Fibroblast of pulmonary artery (primary cell): ENCODE data around the gene WDFY4.

Experiments
- DNase-seq: peaks from one replicate; pipeline ENCODE4 v3.0.0-alpha.2; 2010; ENCODE audit warnings: low read depth
- H3K4me3 ChIP-seq: replicated peaks from 2 replicates; pipeline ENCODE4 v1.5.1; 2011; ENCODE audit warnings: low read depth, mild to moderate bottlenecking, control low read depth, low read length, moderate library complexity
- TF ChIP-seq, protein P1 (sequence below): IDR thresholded peaks from 2 replicates; pipeline ENCODE4 v1.5.1; 2011; ENCODE audit warnings: mild to moderate bottlenecking, control low read depth, low read length, inconsistent platforms; ENCODE audit errors: missing control alignments

WDFY4 gene

DNA sequence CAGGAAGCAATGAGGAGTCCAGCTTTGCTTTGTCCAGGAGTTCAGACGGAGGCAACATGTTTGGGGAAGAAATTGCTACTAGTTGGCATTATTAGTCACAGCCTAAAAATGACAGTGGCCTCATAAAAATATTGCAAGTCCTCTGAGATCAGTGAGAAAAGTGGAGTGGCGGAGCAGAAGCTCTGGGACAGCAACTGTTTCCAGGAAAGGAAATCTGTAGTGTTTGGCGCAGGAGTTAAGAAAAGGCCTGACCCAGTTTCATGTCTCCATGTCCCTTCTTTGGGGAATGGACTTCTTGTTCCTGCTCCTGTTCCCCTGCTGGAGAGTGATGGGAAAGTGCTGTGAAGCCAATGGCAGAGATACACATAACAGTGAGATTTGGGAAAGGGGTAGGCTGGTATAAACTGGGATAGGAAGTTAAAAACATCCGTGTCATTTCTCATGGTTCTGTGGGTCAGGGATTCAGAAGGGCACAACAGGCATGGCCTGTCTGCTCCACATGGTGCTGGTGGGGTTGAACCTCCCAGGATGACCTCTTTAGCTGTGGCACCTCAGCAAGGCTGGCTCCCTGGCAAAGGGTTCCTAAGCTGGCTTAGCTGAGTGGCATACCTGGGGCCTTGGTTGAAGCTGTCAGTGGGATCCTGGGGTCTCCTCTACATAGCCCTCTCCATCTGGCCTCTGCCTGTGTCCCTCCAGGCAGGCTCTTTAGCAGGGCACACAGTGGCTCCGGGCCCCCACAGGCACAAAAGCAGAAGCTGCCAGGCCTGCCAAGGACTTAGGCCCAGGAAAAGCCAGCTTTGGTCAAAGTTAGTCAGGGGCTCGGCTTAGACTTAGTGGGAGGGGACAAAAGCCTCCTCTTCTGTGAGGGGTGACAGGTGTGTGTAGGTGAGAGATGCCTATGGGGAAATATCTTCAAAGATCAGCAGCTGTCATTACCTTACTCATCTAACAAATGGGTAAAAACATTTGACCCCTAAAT is 77.7 kb downstream of the WDFY4 start:
- no peak overlapping the region for H3K4me3 ChIP-seq
- DNase-seq: no peak
- TF ChIP-seq, protein P1, sequence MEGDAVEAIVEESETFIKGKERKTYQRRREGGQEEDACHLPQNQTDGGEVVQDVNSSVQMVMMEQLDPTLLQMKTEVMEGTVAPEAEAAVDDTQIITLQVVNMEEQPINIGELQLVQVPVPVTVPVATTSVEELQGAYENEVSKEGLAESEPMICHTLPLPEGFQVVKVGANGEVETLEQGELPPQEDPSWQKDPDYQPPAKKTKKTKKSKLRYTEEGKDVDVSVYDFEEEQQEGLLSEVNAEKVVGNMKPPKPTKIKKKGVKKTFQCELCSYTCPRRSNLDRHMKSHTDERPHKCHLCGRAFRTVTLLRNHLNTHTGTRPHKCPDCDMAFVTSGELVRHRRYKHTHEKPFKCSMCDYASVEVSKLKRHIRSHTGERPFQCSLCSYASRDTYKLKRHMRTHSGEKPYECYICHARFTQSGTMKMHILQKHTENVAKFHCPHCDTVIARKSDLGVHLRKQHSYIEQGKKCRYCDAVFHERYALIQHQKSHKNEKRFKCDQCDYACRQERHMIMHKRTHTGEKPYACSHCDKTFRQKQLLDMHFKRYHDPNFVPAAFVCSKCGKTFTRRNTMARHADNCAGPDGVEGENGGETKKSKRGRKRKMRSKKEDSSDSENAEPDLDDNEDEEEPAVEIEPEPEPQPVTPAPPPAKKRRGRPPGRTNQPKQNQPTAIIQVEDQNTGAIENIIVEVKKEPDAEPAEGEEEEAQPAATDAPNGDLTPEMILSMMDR: no peak

DNA sequence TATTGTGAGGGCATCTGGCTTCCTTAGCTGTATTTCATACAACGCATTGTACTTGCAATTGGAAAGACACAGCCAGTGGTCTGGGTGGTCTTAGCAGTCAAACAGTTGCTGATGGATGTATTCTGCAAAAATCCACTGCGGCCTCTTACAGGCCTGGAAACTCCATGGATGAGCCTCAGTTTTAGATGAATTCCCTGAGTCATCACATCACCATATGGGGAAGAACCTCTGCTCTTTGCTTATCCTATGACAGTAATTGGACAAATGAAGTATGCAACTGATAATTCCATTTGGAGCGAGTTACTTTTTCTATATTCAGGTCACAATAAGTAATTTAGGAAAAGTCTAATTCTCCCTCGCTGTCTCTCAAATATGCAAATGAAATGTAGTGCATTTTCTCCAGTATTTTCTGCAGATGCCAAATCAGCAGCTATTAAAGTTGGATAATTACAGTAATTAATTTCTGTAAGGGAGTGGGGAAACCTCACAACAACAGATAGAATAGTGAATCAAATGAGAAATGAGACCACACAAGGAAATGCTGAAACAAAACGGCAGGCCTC is 78.8 kb downstream of the WDFY4 start:
- H3K4me3 ChIP-seq: no peak overlapping the region
- TF ChIP-seq, protein P1: no peak
- no peak for DNase-seq

DNA sequence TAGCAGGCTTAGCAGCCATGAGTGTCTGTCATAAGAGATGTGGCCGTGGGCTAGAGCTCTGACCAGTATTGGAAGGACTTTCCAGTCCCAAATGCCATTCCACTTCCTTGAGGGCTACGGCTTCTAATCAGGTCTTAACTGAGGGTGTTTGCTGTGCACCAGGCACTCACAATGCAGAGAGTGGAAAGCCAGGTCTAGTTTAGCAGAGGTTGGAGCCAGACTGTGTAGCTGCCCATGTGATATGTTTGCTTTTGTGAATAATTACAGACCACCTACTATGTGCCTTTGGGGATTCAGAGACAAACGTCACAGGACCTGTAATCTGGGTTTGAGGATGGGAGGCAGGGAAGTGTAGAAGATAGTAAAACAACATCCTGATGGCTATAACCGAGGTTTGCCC is 79.8 kb downstream of the WDFY4 start:
- TF ChIP-seq, protein P1: no peak
- H3K4me3 ChIP-seq: no peak overlapping the region
- DNase-seq: no peak

DNA sequence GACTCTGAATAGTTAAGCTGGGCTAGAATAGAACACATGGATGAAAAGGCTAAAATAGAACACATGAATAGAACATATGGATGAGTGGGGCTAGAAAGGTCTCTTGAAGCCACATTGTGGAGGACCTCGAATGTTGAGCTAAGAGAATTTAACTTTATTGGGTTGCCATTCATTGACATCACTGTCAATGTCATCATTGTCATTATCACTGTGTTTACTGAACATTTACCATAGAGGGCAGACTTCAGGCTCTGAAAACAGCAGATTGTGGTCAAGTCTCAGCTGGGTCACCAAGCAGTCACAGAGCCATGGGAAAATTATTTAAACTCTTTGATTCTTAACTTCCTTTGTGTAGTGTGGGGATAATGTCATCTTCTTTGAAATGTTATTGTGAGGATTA is 80.4 kb downstream of the WDFY4 start:
- no peak for DNase-seq
- H3K4me3 ChIP-seq: no peak overlapping the region
- TF ChIP-seq, protein P1: no peak

DNA sequence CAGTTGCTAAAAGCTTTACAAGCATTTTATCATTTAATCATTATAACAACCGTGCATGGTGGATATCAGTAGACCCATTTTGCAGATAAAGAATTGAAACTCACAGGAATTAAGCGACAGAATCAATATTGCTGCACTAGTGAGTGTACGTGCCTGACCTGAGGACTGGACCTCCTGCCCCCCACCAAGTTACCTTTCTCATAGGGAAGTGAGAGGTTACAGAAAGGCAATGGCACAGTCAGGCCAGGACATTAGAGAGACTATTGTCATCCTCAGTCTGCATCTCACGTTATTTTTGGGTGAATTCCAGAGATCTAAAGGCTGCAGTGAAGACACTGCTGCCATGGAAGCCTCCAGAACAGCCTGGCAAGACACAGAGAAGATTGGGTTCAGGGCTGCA is 80.9 kb downstream of the WDFY4 start:
- no peak overlapping the region for H3K4me3 ChIP-seq
- TF ChIP-seq, protein P1: no peak
- DNase-seq: no peak

DNA sequence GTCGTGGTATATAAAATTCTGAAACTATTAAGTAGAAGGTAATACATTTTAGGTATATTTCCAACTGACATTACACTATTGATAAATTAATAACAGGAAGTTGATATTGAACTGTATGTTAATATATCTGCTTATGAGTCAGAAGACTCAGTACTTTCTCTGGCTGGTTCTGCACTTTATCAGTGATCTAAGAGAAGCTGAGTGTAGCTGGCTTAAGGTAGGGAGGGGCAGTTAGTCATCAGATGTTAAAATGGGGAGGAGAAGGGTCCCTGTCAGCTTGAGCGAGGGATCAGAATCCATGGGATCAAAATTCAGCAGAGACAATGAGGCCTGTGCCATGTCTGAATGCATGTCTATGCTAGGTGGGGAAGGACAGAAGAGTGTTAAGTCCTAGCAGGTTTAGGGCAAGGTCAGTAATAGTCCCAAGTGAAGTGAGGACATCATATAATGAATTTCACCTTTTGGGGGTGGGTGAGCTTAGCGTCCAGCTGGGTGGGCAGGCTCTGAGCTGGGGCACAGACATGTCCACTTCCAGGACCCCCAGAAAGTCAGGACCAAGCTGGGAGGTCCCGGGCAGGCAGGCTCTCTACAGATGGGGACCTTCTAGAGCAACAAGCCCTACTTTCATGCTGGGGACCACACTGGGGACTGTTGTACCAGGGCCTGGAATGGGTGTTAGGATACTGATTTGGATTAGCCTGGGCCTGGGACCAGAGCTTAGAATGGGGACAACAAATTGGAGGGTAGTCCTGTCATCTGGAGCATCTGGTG is 82.9 kb downstream of the WDFY4 start:
- TF ChIP-seq, protein P1: no peak
- DNase-seq: no peak
- no peak overlapping the region for H3K4me3 ChIP-seq
